ENCODE measurements around the gene SIRT6.

- TF ChIP-seq EZH2 (IDR thresholded peaks at IDR 0.05; ENCODE audit: borderline replicate concordance, insufficient read depth, low read length, poor library complexity, severe bottlenecking) (no peak), MXI1 (conservative IDR thresholded peaks at IDR 0.05; ENCODE audit: poor library complexity, severe bottlenecking) (no peak), CTCF (IDR thresholded peaks at IDR 0.05; ENCODE audit: poor library complexity, severe bottlenecking) (peak; percentile 39)
Observed at GRCh38 chr19:4208385-4209094, 26.2 kb upstream of the SIRT6 start.
